SKM-1 (cell line): ENCODE data around the gene LDLRAD4.

Experiments used
- DNase-seq: peaks from one replicate; lab custom pipeline; 2025; ENCODE audit not compliant: unreplicated experiment; lab: John Stamatoyannopoulos, UW

The LDLRAD4 gene

DNA sequence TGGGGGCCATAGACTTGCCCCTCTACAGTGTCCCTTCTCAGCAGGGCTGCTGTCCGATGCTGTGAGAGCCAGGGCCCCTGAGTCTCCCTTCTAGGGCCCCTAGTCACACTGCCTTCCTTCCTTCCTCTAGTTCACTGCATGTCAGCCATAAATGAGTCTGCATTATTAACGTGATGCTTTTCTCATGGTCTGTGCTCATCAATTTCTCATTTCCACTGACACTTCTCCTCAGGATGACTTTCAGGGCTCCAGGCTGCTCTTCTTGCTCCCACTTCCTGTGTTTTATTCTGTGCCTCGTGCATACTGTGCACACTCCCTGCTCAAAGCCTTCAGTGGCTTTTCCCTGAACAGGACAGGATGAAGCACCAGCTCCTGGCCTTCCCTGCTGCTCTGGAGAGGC is 361.3 kb downstream of the LDLRAD4 start:
- DNase-seq = no peak

DNA sequence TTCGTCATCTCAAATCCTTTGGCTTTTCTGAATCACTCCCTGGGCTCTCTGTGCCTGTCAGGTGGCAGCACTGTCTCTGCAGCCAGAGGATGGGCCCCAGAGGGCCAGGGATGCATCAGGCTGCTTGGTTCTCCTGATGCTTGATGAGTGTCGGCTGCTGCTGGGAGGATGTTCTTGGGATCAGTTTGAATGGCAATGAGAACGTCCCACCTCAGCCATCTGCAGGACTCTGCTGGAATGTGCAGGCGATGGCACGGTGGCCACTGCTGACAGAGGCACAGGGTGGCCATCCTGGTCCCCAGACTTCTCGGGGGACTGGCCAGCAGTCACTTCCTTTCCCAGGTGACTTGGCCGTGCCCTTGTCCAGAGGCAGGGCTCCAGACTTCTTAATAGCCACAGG is 361.8 kb downstream of the LDLRAD4 start:
- no peak for DNase-seq

- no peak for DNase-seq
These were observed 362.4 kb downstream of the LDLRAD4 start for GRCh38 chr18:13580991-13581390.

DNA sequence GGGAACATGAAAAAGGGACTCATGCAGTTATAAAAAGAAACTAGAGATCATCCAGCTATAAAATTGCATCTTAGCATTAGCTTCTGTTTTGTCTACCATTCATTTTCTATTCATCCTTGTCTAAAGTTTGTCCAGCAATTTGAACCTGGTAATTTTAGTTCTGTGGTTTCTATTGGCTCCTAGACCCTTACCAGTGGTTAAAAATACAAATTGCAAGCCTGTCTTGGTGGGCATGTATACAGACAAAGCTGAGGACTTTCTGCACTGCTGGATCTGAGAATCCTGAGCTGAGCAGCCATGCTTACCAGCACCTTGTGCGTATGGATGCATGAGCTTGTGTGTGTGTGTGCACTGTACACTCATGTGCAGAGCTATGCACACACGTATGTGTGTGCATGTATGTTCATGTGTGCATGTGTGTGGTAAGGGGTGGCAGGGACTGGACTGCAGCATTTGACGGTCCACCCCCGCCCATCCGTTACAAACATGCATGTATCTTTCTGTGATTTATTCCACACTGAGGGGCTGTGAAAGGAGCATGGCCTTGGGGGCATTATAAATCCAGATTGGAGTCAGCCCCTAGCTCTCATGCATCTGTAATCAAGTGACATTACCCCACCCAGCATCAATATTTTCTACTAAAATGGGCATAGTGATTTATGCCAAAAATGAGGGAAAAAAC is 363.1 kb downstream of the LDLRAD4 start:
- no peak for DNase-seq

DNA sequence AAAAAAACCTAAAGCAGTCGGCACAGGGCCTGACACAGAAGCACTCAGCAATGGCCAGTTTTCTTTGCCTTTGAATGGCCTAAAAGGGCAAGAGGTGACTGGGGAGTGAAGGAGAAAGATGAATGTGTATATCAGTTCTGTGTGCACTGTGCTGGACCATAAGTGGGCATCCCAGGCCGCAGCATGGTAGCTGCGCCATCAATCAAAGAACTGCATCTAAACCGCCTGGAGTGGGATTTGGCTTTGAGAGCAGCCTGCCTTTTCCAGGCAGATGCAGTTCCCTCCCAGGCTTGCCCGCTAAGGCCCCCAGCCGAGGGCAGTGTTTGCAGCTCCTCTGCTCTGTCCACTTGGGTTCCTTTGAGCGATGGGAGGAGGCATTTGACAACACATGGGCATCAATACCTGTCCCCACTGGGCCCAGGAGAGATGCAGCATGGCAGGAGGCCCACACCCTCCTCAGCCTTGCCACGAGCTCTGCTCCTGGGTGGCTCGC is 363.7 kb downstream of the LDLRAD4 start:
- no peak for DNase-seq

GRCh38 chr18:13583576-13584550 is 365.3 kb downstream of the LDLRAD4 start:
- no peak for DNase-seq

DNA sequence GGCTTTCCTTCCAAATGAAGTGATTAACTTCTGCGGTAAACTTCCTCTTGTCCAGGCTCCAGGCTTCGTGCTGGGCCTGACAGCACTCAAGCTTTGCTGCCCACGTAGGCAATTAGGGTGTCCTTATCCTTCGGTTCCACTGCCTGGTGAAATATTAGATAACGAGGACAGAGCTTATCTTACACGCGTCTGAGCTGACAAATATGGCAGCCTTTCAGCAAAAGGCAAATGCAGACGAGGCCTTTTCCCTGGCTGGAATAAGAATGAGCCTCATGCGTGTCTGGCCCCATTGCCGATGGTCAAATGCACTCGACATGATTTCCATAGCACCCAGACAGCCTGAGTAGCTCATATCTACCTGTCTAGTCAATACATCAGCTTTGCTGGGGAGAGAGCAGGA is 366.3 kb downstream of the LDLRAD4 start:
- DNase-seq = no peak

GRCh38 chr18:13585379-13586153 is 367.0 kb downstream of the LDLRAD4 start:
- no peak for DNase-seq

- DNase-seq = no peak
These were observed 368.4 kb downstream of the LDLRAD4 start for GRCh38 chr18:13587001-13587400.

DNA sequence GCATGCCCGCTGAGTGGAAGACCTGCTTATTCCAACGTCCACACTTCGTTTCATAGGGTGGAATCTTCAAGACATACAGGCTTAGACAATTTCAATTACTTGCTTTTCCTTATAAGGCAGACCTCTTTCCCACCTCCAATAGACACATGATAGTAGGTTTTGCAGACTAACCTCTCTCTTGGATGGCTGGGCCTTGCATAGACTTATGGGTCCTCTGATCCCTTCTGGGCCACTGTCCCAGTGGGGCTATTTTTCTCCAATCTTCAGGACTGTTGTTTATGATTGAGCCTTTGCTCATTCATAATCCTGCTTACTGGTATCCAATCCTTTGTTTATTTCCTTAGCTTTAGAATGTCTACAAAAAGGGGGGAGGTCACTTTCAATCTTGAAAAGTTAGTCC is 368.9 kb downstream of the LDLRAD4 start:
- no peak for DNase-seq

- DNase-seq = no peak
These were observed 369.4 kb downstream of the LDLRAD4 start for GRCh38 chr18:13587937-13588336.

DNA sequence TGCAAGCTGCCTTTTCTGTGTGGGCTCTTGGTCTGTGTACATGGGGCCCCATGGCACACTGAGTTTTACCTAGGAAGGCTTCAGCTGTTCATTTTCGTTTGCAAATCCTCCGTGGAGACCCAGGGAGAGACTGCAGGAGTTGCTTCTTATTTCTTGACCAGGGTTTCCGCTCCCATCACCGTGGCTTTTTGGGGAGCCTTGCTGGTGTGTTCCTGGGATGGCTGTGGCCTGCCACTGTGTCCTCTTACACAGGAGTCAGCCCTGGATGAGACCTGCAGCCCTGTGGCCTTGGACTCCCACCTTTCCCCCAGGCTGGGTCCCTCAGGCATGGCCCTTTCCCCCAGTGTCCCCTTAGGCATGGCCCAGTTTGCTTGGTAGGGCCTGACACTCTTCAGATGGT is 370.8 kb downstream of the LDLRAD4 start:
- DNase-seq = no peak

DNA sequence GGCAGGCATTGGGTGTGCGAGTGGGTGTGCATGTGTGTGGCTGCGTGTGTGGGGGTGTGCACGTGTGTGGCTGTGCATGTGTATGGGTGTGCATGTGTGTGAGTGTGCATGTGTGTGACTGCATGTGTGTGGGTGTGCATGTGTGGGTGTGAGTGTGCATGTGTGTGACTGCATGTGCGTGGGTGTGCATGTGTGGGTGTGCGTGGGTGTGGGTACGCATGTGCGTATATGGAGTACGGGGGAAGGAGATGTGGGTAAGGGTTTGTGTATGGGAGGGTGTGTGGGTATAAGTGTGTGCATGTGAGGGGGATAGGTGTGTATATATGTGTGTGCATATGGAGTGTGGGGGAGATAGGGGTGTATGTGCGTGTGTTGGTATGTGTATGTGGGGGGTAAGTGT is 371.4 kb downstream of the LDLRAD4 start:
- no peak for DNase-seq

DNA sequence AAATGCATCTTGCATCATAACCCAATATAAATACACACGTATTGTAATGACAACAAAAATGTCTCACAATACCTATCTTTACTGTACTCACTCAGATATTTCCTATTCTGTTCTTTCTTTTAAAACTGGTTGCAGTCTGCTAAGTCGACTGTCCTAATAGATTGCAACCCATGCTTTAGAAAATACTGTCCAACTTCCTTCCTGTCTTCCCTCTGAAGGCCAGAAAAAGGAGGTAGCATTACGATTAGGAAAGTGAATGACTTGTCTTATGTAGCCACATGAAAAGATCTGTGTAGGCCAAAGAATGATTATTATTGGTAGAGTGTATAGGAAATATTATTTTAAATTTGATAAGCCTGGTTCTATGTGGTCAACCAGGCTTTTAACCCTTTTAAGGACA is 373.7 kb downstream of the LDLRAD4 start:
- no peak for DNase-seq

GRCh38 chr18:13594551-13594950 is 376.0 kb downstream of the LDLRAD4 start:
- no peak for DNase-seq

- DNase-seq = no peak
These were observed 378.5 kb downstream of the LDLRAD4 start for GRCh38 chr18:13597068-13597467.

DNA sequence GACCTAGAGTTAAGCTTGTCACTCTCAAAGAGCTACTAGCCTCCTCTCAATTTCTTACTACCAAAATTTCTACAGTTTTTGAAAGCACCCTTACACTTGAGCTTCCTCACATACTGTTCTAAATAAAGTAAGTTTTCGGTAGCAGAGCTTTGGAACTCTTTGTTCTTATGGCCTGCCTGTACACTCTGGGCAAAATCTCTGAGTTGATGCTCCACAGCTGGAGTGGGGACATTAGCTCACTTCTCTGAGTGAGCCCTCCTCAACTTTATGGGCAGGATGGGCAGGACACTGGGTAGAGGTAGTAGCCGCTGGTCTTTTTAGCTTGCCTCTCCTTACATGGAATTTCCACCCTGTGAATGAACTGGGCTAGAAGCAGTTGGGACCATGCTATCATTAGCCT is 380.0 kb downstream of the LDLRAD4 start:
- DNase-seq = no peak

DNA sequence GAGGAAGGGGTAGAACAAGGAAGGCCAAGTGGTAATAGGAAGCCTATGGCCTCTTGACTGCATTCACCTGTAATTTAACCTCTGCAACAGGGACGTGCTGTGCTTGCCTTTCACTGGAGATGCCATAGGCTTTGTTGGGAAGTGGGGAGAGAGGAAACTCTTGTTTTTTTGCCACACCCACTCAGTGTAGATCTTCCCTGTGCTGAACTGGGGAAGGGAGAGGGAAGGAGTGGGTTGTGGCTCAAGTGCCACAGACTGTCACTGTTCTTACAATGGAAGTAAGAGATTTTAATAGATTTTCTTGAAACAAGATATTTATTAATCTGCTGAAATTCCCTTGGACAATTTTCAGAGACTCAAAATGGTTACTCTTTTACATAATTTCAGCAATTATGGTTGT is 380.5 kb downstream of the LDLRAD4 start:
- no peak for DNase-seq

DNA sequence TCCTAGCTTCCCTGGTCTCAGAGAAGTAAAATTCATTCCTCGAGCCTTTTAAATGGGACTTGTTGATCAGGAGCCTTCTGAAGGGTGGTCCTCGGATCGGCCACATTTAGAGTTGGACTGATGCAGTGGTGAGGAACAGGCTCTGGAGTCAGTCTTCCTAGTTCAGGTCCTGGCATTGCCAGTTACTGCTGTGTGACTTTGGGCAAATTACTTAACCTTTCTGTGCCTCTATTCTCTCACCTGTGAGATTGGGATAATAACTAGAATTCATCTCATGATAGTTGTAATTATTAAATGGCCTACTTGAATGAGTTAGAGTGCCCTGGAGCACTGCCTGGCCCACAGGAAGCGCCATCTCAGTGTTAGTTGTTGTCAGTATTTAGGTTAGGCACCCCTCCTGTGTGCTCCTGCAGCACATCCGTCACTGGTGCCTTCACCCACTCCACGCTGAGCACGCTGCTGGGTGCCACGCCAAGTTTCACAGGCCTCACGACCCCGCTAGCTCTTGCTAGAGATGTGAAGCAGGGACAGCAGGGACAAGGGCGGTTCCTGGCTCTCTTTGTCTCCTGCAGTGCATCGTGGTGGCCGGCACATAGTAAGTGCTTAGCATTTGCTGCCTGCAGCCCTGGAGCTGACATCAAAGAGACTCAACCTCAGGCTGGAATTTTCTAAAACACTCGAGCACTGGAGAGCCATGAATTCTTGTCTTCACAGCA is 384.9 kb downstream of the LDLRAD4 start:
- no peak for DNase-seq

DNA sequence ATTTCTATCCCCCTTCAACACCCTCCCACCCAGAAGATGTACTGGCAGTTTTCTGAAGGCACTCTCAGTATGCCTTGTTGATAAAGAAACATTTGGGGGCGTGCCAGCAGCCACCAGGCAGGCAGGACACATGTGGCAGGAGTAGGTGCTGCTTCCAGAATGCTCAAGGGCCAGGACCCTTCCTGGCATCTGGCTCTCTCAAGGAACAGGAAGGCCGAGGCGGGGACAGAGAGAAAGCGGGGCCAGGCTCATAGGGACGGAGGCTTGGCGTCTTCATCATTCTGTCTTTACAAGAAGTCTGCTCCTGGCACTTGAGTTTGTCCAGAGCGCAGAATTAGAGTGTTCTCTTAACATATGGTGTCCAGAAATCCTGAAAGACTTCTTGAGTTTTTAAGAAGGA is 386.2 kb downstream of the LDLRAD4 start:
- no peak for DNase-seq

GRCh38 chr18:13605477-13605876 is 386.9 kb downstream of the LDLRAD4 start:
- DNase-seq = no peak
